ENCODE data around the gene LY6G6C.

GRCh38 chr6:31720196-31720770 lies 1.3 kb downstream of the LY6G6C start:
- TF ChIP-seq CTCF (IDR thresholded peaks at IDR 0.05) (no peak), POLR2AphosphoS5 (IDR thresholded peaks at IDR 0.05) (no peak), POLR2A (IDR thresholded peaks at IDR 0.05) (no peak)

Data from upper lobe of left lung (tissue), 4 donors.